RCC 7860 (cell line): ENCODE data around the gene CLUH.
"Not testable (repeated sequence)": the region's sequence is repeated elsewhere in the genome, so short reads cannot be mapped to it uniquely, and the experiment has no call there.

Experiments
- DNase-seq: peaks from one replicate; pipeline ENCODE4 v3.0.0-alpha.2; 2015; ENCODE audit warnings: low spot score
- FAIRE-seq: peaks from 2 replicates; lab custom pipeline; 2012; peaks lifted over from hg19 to GRCh38; lab: Jason Lieb, UNC

The CLUH gene

DNA sequence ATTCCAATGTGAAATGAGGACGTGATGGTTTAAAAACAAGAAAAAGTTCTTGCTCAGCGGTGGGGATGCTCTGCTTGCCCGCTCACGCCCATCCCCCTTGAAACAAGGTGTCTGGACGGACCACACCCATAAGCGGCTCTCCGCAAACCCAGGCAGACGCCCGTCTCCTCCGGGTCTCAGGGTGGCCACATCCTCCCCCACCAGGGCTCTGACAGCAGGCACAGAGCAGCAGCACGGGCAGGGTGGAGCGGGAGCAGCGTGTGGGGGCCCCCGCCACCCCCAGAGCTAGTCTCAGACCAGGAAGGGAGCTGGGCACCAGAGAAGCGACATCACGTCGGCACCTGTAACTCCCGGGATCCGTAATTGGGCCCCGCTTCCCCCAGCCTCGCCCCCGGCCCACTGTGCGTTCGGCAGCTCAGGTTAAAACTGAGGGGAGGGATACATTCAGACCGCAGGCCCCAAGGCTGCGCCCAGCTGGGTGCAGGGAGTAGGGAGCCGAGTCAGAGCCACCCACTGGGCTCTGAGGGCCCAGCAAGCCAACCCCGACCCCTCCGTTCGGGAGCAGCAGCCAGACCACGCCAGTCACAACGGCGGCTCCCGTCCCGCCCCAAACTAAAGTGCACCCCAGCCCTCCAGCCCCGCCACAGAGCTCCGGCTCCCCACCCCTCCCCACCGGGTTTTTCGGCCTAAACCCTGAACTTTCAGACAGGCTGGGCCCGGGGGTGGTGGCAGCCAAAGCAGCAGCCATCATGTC, 22.0 kb downstream of the CLUH start:
- FAIRE-seq, result no peak

DNA sequence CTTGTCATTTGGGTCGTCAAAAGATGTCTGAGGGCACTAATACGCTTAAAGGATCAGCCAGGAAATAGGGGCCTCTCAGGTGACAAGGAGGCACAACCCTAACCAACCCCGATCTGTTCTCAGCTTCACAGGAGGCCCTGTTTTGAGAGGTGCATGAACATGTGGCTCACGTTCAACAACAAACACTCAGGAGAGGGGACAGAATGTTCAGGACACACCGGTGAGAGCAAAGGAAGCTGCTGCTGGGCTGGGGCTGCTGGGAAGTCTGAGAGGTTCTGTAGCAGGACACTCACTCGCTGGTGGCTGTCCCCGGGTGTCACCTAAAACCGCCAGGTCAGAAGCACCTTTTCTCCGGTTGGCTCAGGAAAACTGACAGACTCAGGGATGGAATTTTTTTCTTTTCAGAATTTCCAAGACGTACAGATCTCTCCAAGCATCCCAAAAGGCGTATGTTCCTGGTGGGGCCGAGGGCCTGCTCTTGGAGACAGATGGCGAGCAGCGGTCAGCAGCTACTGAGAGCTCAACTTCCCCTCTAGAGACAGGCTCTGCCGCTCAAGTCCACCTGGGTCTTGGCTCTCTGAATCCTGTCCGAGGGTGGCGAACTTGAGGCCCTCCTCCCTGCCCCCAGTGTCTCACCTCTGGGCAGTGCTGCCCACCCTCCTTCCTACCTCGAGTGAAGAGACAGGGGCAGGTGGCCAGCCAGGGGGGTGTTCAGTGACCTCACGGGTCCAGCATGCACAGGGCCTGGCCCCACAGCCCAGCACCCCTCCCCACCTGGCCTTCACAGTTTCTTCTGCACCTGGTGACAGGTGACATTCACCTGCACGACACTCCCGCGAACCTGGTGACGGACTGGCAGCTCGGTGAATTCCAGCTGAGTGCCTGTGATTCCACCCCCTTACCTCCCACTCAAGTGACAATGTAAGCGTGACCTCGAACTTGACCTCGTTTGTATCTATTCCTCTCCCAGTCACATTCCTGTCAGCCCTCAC, 22.9 kb downstream of the CLUH start:
- FAIRE-seq (no peak), DNase-seq (no peak)

More for the DNA sequence above, 22.0 kb downstream of the CLUH start:
- no peak for DNase-seq

GRCh38 chr17:2687074-2687418, 24.5 kb downstream of the CLUH start:
- no peak for FAIRE-seq

GRCh38 chr17:2685696-2686095, 25.9 kb downstream of the CLUH start:
- DNase-seq (no peak), FAIRE-seq (no peak)

More at GRCh38 chr17:2687074-2687418, 24.5 kb downstream of the CLUH start:
- DNase-seq, result no peak

DNA sequence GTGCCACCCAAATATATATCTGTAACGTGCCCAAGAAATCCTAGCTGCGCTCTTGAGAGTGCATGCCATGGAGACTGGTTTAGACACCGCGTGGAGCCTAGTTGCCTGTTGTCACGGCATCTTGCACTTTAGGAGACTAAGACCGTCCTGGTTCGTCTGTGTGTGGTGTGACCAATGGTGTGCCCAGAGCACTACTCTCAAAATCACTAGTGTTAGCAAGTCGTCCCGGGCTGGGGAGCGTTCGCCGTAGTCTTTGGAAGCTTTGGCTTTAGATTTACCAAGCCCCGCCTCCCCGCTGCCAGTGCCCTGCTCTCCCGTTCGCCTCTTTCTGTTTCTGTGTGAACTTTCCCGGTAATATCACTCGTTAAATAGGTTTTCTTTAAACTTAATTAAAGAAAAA, 27.0 kb downstream of the CLUH start:
- FAIRE-seq (no peak), DNase-seq (no peak)

GRCh38 chr17:2683912-2684311, 27.7 kb downstream of the CLUH start:
- DNase-seq, result no peak
- no peak for FAIRE-seq

- DNase-seq (no peak), FAIRE-seq (no peak)
Observed at GRCh38 chr17:2682176-2682938, 29.2 kb downstream of the CLUH start.

DNA sequence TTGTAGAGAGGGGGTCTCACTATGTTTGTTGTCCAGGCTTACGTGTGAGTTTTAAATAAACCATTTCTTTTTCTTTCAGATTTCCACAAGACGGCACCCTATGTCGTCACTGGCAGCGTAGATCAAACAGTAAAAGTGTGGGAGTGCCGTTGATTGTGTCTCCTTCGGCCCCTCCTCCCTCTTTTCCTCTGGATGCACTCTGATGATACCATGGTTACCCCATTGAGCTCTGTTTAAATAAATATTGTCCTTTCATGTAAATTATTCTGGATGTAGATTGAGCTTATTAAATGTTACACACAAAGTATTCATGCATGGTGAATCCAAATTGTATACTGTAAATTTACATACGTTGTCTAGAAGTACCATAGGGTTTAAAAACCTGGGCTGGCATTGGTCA, 29.9 kb downstream of the CLUH start:
- DNase-seq (no peak), FAIRE-seq (no peak)

GRCh38 chr17:2680961-2681360, 30.6 kb downstream of the CLUH start:
- no peak for DNase-seq
- FAIRE-seq, result no peak

DNA sequence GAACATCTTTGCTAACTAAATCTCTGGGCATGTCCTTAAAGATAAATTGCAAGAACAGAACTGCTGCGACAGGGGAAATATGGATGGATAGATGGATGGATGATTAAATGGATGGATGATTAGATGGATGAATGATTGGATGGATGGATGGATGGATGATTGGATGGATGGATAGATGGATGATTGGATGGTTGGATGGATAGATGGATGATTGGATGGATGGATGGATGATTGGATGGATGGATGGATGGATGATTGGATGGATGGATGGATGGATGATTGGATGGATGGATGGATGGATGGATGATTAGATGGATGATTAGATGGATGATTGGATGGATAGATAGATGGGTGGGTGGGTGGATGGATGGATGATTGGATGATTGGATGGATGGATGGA, 32.3 kb downstream of the CLUH start:
- not testable (repeated sequence) for FAIRE-seq, DNase-seq

DNA sequence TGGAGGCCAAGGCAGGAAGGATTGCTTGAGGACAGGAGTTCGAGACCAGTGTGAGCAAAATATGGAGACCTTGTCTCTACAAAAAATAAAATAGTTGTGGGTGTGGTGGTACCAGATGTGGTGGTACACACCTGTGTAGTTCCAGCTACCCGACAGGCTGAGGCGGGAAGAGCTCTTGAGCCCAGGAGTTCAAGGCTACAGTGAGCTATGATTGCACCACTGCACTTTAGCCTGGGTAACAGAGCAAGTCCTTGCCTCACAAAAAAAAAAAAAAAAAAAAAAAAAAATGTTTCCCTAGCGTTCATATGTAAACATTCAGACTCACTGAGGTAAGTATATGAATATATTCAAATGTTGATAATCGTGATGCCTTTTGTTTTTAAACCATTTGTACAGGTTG, 39.5 kb downstream of the CLUH start:
- FAIRE-seq (no peak), DNase-seq (no peak)

GRCh38 chr17:2660410-2660809, 51.2 kb downstream of the CLUH start:
- FAIRE-seq, DNase-seq: not testable (repeated sequence)

GRCh38 chr17:2659337-2659736, 52.2 kb downstream of the CLUH start:
- not testable (repeated sequence) for FAIRE-seq
- DNase-seq, result peak; percentile 37

DNA sequence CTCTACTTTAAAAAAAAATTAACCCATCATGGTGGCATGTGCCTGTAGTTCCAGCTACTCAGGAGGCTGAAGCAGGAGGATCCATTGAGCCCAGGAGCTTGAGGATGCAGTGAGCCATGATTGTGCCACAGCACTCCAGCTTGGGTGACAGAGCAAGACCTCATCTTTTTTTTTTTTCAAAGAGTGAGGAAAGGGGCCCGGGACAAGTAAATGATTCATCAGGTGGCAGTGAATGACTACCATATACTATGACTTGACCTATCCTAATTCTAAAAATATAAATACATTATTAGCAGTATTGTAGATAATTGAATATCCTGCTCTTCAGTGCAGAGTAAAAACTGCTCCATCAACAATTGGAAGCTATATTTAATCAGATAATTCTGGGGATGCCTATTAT, 55.3 kb downstream of the CLUH start:
- FAIRE-seq, result peak; percentile 25
- peak; percentile 23 for DNase-seq

DNA sequence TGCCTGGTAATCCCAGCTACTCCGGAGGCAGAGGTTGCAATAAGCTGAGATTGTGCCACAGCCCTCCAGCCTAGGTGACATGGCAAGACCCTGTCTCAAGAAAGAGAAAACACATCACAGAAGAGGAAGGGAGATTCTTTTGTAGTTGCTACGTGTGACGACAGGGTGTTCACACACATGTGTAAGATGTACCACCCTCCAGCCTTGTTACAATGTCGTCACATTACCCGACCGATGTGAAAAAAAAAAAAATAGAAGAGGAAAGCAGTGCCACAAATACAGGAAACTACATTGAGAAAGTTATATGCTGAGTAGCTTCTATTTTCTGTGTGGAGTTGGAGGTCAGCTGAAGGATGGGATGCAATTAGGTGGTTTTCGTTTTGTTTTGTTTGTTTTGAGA, 56.0 kb downstream of the CLUH start:
- FAIRE-seq (no peak), DNase-seq (no peak)

GRCh38 chr17:2652911-2653310, 58.7 kb downstream of the CLUH start:
- not testable (repeated sequence) for DNase-seq, FAIRE-seq

GRCh38 chr17:2649191-2649590, 62.4 kb downstream of the CLUH start:
- FAIRE-seq (no peak), DNase-seq (no peak)

GRCh38 chr17:2647957-2648356, 63.6 kb downstream of the CLUH start:
- DNase-seq, result no peak
- no peak for FAIRE-seq

GRCh38 chr17:2644971-2645370, 66.6 kb downstream of the CLUH start:
- DNase-seq (no peak), FAIRE-seq (no peak)
